Esophagus squamous epithelium (tissue), 5 donors: ENCODE measurements around the gene PPP1R10. TPM values are rescaled to one million over a fixed set of nuclear protein-coding genes. Genes with fewer than 3 reads are reported as not detected.

Source experiments
- DNase-seq: peaks from one replicate; lab custom pipeline; 2025; lab: John Stamatoyannopoulos, UW
- H3K27ac ChIP-seq, 4 donors: fragments of 200-600 bp; sonication (generic); one replicate each; pipeline ENCODE4 v1.5.1; 2016 to 2019; ENCODE audit warnings: mild to moderate bottlenecking in 1 of 4
- H3K27me3 ChIP-seq, 4 donors: fragments of 200-600 bp; sonication (generic); 1 replicate in 3 of 4; 2 replicates in 1 of 4; pipeline versions ENCODE4 v1.5.1 to v1.6.0; 2017 to 2021; ENCODE audit warnings: antibody characterized with exemption in 1 of 4
- H3K36me3 ChIP-seq, 3 donors: fragments of 200-600 bp; sonication (generic); one replicate each; pipeline ENCODE4 v1.5.1; 2016 to 2019
- H3K4me1 ChIP-seq, 3 donors: fragments of 200-600 bp; sonication (generic); one replicate each; pipeline ENCODE4 v1.5.1; 2017 to 2019
- H3K4me3 ChIP-seq, 4 donors: fragments of 200-600 bp; sonication (generic); 1 replicate in 3 of 4; 2 replicates in 1 of 4; pipeline ENCODE4 v1.5.1; 2016 to 2019; ENCODE audit warnings: mild to moderate bottlenecking in 2 of 4, moderate library complexity in 1 of 4
- H3K9me3 ChIP-seq, 3 donors: fragments of 200-600 bp; sonication (generic); one replicate each; pipeline ENCODE4 v1.5.1; 2016 to 2019
- POLR2A ChIP-seq, 4 donors: fragments of 450-650 bp; IDR thresholded peaks; one replicate each; pipeline ENCODE4 v1.6.1; 2017; ENCODE audit warnings: antibody characterized with exemption in 4 of 4, mild to moderate bottlenecking in 4 of 4, moderate library complexity in 3 of 4
- WGBS, 2 donors: methylation state at CpG; one replicate each; pipeline ENCODE4 v1.1.5; 2018; 5-methylcytosine and 5-hydroxymethylcytosine counted together
- intact Hi-C: fragments of 100-400 bp; cut with DNase I; formaldehyde crosslinking; loops from one replicate; pipeline ENCODE4 v1.15.0; 2022
- total RNA-seq, 4 donors: library from RNA; depleted of rRNA; stranded (reverse); fragments of >200 nt; gene quantifications; one replicate each; pipeline ENCODE4 v1.1.0, GENCODE V29; 2016
- TF ChIP-seq, protein P1 (sequence below), 6 experiments: fragments of 450-650 bp in 4 of 6; fragments of 200-600 bp in 2 of 6; sonication (generic) in 2 of 6; IDR thresholded peaks; one replicate each; pipeline ENCODE4 v1.5.1; 2016 to 2019; ENCODE audit warnings: antibody characterized with exemption in 6 of 6, mild to moderate bottlenecking in 4 of 6, moderate library complexity in 4 of 6
- donor health status: DM: yes; HTN: yes; CAD: no.

The PPP1R10 gene
- total RNA-seq, 4 donors from 2014 or later = 24.2 to 32.6 (median 25.9) TPM

DNA sequence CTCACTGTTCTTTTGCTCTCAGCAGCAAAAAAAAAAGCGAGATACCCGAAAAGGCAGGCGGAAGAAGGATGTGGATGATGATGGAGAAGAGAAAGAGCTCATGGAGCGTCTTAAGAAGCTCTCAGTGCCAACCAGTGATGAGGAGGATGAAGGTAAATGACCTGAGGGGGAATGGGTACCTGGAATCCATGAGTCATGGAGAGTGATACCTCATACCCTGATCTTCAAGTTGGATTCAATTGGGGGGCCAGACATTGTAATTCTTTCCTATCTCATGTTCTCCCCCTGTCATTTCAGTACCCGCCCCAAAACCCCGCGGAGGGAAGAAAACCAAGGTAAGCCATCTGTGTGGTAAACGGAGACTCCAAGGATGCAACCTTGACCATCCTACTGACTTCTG lies 39.0 kb downstream of the PPP1R10 start:
- DNase-seq = no peak
- H3K27ac ChIP-seq = no peak overlapping the region
- intact Hi-C loops = no loop called here
- TF ChIP-seq, protein P1, sequence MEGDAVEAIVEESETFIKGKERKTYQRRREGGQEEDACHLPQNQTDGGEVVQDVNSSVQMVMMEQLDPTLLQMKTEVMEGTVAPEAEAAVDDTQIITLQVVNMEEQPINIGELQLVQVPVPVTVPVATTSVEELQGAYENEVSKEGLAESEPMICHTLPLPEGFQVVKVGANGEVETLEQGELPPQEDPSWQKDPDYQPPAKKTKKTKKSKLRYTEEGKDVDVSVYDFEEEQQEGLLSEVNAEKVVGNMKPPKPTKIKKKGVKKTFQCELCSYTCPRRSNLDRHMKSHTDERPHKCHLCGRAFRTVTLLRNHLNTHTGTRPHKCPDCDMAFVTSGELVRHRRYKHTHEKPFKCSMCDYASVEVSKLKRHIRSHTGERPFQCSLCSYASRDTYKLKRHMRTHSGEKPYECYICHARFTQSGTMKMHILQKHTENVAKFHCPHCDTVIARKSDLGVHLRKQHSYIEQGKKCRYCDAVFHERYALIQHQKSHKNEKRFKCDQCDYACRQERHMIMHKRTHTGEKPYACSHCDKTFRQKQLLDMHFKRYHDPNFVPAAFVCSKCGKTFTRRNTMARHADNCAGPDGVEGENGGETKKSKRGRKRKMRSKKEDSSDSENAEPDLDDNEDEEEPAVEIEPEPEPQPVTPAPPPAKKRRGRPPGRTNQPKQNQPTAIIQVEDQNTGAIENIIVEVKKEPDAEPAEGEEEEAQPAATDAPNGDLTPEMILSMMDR (IDR thresholded peaks at IDR 0.05) = no peak
- TF ChIP-seq POLR2A (IDR thresholded peaks at IDR 0.05) = no peak
- peaks cover 32 to 77% (median 52%) of the 10 kb centered on the region in 3 donors for H3K36me3 ChIP-seq
- no peaks in the 10 kb centered on the region for H3K9me3 ChIP-seq
- H3K4me3 ChIP-seq = no peak overlapping the region
- WGBS, 2 donors = 85 to 95% methylated on average over 5 to 8 of the region's 8 CpGs
- no peaks in the 10 kb centered on the region for H3K27me3 ChIP-seq
- peaks cover 5 to 28% (median 7%) of the 10 kb centered on the region in 3 donors for H3K4me1 ChIP-seq

DNA sequence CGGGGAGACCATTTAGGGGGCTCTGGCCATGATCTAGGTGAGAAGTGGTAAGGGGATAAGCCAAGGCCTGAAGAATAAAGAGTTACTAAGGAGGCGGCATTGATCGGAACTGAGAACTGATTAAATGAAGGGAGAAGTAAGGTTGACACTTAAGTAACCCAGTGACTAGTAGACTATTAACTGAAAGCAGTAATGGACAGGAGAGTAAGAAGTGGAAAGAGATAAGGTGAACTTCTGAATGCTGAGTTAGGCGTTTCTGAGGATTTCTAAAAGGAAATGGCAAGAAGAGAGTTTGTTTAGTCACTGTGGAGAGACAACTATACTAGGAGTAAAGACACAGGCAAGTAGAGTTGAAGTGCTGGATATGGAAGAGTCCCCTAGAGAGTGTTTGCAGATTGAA lies 43.9 kb downstream of the PPP1R10 start:
- no peak for DNase-seq
- WGBS, 2 donors = 55 to 57% methylated on average over 4 of the region's 4 CpGs
- no peaks in the 10 kb centered on the region for H3K27me3 ChIP-seq
- H3K4me1 ChIP-seq = peaks cover 18 to 66% (median 24%) of the 10 kb centered on the region in 3 donors
- TF ChIP-seq, protein P1 (IDR thresholded peaks at IDR 0.05) = no peak
- no peak for TF ChIP-seq POLR2A (IDR thresholded peaks at IDR 0.05)
- H3K4me3 ChIP-seq = no peak overlapping the region
- peaks cover 5 to 28% (median 8%) of the 10 kb centered on the region in 3 donors for H3K36me3 ChIP-seq
- H3K27ac ChIP-seq = peak overlapping the region in 1 of 4 donors; percentile 95
- intact Hi-C loops = no loop called here
- no peaks in the 10 kb centered on the region for H3K9me3 ChIP-seq

DNA sequence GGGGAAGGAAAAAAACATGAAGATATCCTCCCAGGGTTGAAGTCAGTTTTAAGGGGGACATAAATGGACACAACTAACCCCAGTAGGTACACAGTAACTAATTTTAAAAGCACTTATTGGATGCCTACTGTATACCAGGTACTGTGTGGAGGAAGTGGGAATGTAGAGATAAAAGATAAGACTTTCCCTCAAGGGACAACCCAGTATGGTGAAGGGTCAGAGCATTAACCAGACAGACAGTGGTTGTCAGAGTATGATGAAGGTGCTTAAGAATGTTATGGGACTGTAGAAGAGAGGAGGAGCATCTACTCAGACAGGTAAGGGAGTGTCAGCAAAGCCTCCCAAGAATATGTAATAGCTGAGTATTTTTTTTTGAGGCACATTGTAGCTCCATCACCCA lies 44.9 kb downstream of the PPP1R10 start:
- no peak for TF ChIP-seq POLR2A (IDR thresholded peaks at IDR 0.05)
- TF ChIP-seq, protein P1 (IDR thresholded peaks at IDR 0.05) = no peak
- Histone ChIP-seq H3K4me3 (peak overlapping the region; percentile 75 to 89 (median 78)), H3K36me3 (peaks cover 0 to 18% (median 0%) of the 10 kb centered on the region in 3 donors), H3K4me1 (peaks cover 18 to 66% (median 24%) of the 10 kb centered on the region in 3 donors), H3K27ac (peak overlapping the region; percentile 90 to 95 (median 93)), H3K27me3 (no peaks in the 10 kb centered on the region), H3K9me3 (no peaks in the 10 kb centered on the region)
- no peak for DNase-seq
- intact Hi-C loops = no loop called here

DNA sequence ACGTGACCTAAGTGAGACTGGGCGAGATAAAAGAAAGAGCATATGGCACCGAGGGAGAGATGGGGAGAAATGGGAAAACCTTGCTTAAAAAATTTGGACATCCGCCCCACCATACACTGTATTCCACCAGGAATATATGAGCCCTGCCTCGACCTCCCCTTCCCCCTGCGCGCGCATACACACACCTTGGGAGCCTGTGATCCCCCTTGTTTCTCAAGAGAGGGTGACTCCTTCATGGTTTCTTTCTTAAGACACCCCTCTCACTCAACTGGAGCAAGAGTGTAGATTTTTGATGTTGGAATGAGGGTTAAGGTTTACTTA lies 45.3 kb downstream of the PPP1R10 start:
- Histone ChIP-seq H3K4me1 (peaks cover 18 to 66% (median 24%) of the 10 kb centered on the region in 3 donors), H3K4me3 (peak overlapping the region; percentile 75 to 89 (median 78)), H3K27me3 (no peaks in the 10 kb centered on the region), H3K27ac (peak overlapping the region; percentile 90 to 95 (median 93)), H3K36me3 (peaks cover 0 to 14% (median 0%) of the 10 kb centered on the region in 3 donors), H3K9me3 (no peaks in the 10 kb centered on the region)
- intact Hi-C loops = no loop called here
- no peak for DNase-seq
- 0 to 1% methylated on average over 8 of the region's 8 CpGs for WGBS, 2 donors
- TF ChIP-seq, protein P1 (IDR thresholded peaks at IDR 0.05) = no peak
- TF ChIP-seq POLR2A (IDR thresholded peaks at IDR 0.05) = no peak

DNA sequence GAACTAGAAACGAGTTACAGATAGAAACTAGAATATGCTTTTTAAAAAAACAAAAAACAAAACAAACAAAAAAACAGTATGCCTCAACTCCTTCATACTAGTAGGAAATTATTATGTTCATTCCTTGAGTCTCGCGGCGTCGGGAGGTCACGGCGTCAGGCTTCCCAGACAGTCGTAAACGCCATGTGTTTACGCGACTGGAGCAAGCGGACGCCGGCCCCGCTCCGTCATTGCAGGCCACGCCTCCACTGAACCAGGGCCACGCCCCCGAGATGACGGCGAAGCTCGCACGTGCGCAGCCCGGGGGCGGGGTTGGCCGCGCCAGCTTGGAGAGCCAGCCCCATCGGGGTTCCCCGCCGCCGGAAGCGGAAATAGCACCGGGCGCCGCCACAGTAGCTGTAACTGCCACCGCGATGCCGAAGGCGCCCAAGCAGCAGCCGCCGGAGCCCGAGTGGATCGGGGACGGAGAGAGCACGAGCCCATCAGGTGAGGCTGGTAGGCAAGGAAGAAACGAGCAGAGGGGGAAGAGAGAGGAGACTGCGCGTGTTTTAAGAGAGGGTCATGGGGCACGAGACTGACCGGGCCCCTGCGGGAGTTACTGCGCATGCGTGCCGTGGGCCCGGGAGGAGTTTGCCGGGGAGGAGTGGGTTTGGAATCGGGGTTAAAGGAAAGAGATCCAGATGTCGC lies 45.8 kb downstream of the PPP1R10 start, which contains the start of gene ABCF1:
Gene ABCF1, plus strand, starts transcription at position 368 of the 687 bp plus-strand sequence. Its CDS starts 46 bp downstream, at position 414.
- peak; percentile 83 for DNase-seq
- peak within 1 kb of the TSS; percentile 90 to 95 (median 93) for H3K27ac ChIP-seq
- peak in 3 of 4 donors; percentile 35 to 69 (median 49) for TF ChIP-seq POLR2A (IDR thresholded peaks at IDR 0.05)
- TF ChIP-seq, protein P1 (IDR thresholded peaks at IDR 0.05) = peak in 1 of 6 experiments; percentile 4
- WGBS, 2 donors = 0 to 1% methylated on average over 22 to 31 of the region's 59 CpGs
- peak within 1 kb of the TSS; percentile 75 to 89 (median 78) for H3K4me3 ChIP-seq
- H3K4me1 ChIP-seq = peaks cover 18 to 66% (median 24%) of the 10 kb centered on the region in 3 donors
- no peaks in the 10 kb centered on the region for H3K27me3 ChIP-seq
- H3K36me3 ChIP-seq = peaks cover 0 to 9% (median 0%) of the 10 kb centered on the region in 3 donors
- H3K9me3 ChIP-seq = no peaks in the 10 kb centered on the region
- intact Hi-C loops = no loop called here
